ENCODE measurements around the gene PDE1C. TPM values are rescaled to one million over a fixed set of nuclear protein-coding genes. Genes with fewer than 3 reads are reported as not detected.
"Not testable (repeated sequence)": the region's sequence is repeated elsewhere in the genome, so short reads cannot be mapped to it uniquely, and the experiment has no call there.

The PDE1C gene
- total and polyA plus RNA-seq, 8 donors = 2.9 to 54.2 (median 5.9) TPM

GRCh38 chr7:31850066-31850465 is 220.1 kb downstream of the PDE1C start:
- no peak overlapping the region for H3K27ac ChIP-seq
- H3K36me3 ChIP-seq = peaks cover 0 to 6% (median 0%) of the 10 kb centered on the region in 4 donors
- H3K27me3 ChIP-seq = no peaks in the 10 kb centered on the region
- intact Hi-C loops (cut with DNase I; ENCODE audit: low total_unique reads) = no loop called here
- TF ChIP-seq CTCF (IDR thresholded peaks at IDR 0.05) (no peak), POLR2A (IDR thresholded peaks at IDR 0.05) (no peak), EP300 (IDR thresholded peaks at IDR 0.05) (no peak), POLR2AphosphoS5 (IDR thresholded peaks at IDR 0.05) (no peak)
- H3K9me3 ChIP-seq = peaks cover 0 to 7% (median under 1%) of the 10 kb centered on the region in 4 donors
- WGBS, 5 donors = 75 to 88% (median 78%) methylated on average over 5 of the region's 5 CpGs
- no peaks in the 10 kb centered on the region for H3K4me1 ChIP-seq
- no peak overlapping the region for H3K4me3 ChIP-seq
- no peak for DNase-seq

DNA sequence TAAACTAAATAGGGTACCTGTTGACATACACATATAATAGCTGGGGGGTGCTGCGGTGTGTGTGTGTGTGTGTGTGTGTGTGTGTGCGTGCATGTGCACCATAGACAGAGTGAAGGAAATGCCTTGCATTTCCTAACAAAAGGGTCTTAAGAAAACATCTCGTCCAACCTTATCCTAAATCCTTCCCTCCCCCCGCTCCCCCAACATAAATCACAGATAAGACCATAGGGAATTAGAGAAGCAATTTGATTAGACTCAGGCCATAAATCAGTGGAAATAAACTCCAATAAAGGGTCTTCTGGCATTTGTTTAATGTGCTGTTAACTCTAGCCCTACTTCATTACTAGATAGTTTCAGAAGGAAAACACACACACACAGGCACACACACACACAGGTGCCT is 234.7 kb downstream of the PDE1C start:
- Histone ChIP-seq H3K36me3 (no peaks in the 10 kb centered on the region), H3K9me3 (no peaks in the 10 kb centered on the region), H3K27me3 (no peaks in the 10 kb centered on the region), H3K4me1 (no peaks in the 10 kb centered on the region), H3K27ac (no peak overlapping the region), H3K4me3 (no peak overlapping the region)
- intact Hi-C loops (cut with DNase I; ENCODE audit: low total_unique reads) = no loop called here
- 66 to 87% (median 75%) methylated on average over 4 of the region's 4 CpGs for WGBS, 5 donors
- TF ChIP-seq EP300 (IDR thresholded peaks at IDR 0.05) (no peak), POLR2A (IDR thresholded peaks at IDR 0.05) (no peak), CTCF (IDR thresholded peaks at IDR 0.05) (no peak), POLR2AphosphoS5 (IDR thresholded peaks at IDR 0.05) (no peak)
- DNase-seq = no peak

DNA sequence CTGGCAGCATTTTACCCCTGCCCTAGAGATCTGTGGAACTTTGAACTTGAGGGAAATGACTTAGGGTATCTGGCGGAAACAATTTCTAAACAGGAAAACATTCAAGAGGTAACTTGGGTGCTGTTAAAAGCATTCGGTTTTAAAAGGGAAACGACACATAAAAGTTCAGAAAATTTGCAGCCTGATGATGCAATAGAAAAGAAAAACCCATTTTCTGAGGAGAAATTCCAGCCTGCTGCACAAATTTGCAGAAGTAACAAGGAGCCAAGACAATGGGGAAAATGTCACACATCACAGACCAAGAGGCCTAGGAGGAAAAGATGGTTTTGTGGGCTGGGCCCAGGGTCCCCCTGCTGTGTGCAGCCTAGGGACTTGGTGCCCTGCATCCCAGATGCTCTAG is 236.6 kb downstream of the PDE1C start:
- H3K27me3 ChIP-seq; H3K4me3 ChIP-seq; H3K9me3 ChIP-seq; H3K36me3 ChIP-seq; intact Hi-C loops (cut with DNase I; ENCODE audit: low total_unique reads); H3K27ac ChIP-seq; H3K4me1 ChIP-seq; DNase-seq: not testable (repeated sequence)
- 66 to 82% (median 81%) methylated on average over 3 of the region's 3 CpGs for WGBS, 5 donors

DNA sequence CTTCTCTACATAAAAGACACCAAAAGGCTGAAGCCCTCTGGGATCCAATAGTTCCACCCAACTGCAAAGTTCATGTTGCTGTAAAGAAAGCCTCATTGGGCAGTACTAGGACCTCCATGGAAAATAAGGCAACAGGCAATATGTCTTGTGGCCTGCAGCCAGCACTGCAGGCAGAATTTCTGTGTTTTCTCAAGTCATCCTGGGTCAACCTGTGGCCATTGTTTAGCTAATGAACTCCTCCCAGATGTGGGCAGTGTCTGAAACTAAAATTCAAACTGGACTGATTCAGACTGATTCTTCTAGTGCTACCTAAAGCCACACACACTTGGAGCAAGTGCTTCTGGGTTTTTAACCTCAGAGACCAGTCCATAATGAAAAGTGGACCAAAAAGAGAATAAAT is 241.7 kb downstream of the PDE1C start:
- Histone ChIP-seq H3K36me3 (no peaks in the 10 kb centered on the region), H3K9me3 (no peaks in the 10 kb centered on the region), H3K4me1 (no peaks in the 10 kb centered on the region), H3K27ac (no peak overlapping the region), H3K27me3 (no peaks in the 10 kb centered on the region), H3K4me3 (no peak overlapping the region)
- intact Hi-C loops (cut with DNase I; ENCODE audit: low total_unique reads) = no loop called here
- DNase-seq = no peak
- TF ChIP-seq EP300 (IDR thresholded peaks at IDR 0.05) (no peak), POLR2AphosphoS5 (IDR thresholded peaks at IDR 0.05) (no peak), CTCF (IDR thresholded peaks at IDR 0.05) (no peak), POLR2A (IDR thresholded peaks at IDR 0.05) (no peak)

- Histone ChIP-seq H3K27me3 (no peaks in the 10 kb centered on the region), H3K27ac (no peak overlapping the region), H3K4me1 (no peaks in the 10 kb centered on the region), H3K4me3 (no peak overlapping the region), H3K9me3 (no peaks in the 10 kb centered on the region), H3K36me3 (peaks cover 0 to 8% (median 2%) of the 10 kb centered on the region in 4 donors)
- no peak for TF ChIP-seq POLR2A (IDR thresholded peaks at IDR 0.05)
- TF ChIP-seq EP300 (IDR thresholded peaks at IDR 0.05) = no peak
- no peak for TF ChIP-seq POLR2AphosphoS5 (IDR thresholded peaks at IDR 0.05)
- TF ChIP-seq CTCF (IDR thresholded peaks at IDR 0.05) = no peak
- intact Hi-C loops (cut with DNase I; ENCODE audit: low total_unique reads) = no loop called here
- no peak for DNase-seq
Measured at GRCh38 chr7:31825576-31825975, 244.6 kb downstream of the PDE1C start.

All from stomach (tissue), 9 donors.